Stimulated activated CD4-positive, alpha-beta T cell treated with anti-CD3 and anti-CD28 coated beads, Interleukin-2, amount 100 ng/mL, for 48 hours (primary cell): ENCODE measurements around the gene EPN1.

Experiments
- DNase-seq, 2 donors: peaks; one replicate each; pipeline ENCODE4 v3.0.0-alpha.2; 2020

The EPN1 gene

DNA sequence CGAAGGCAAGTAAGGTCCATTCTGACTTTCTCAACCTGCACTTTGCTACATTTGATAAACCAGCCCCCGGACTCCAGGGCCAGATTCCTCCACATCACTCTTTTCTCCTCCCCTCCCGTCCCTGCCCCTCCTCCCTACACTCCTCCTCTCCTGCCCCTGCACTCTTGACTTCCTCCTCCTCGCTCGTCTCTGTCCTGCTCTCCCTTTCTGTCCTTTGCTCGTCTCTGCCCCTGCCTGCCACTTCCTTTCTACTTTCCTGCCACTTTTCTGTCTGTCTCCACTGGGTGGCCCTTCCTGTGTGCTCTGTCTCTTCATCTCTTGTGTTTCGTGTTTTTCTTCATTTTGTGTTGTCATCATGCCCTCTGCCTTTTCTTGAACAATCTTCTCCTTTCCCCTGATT is 13.2 kb upstream of the EPN1 start:
- DNase-seq: no peak

DNA sequence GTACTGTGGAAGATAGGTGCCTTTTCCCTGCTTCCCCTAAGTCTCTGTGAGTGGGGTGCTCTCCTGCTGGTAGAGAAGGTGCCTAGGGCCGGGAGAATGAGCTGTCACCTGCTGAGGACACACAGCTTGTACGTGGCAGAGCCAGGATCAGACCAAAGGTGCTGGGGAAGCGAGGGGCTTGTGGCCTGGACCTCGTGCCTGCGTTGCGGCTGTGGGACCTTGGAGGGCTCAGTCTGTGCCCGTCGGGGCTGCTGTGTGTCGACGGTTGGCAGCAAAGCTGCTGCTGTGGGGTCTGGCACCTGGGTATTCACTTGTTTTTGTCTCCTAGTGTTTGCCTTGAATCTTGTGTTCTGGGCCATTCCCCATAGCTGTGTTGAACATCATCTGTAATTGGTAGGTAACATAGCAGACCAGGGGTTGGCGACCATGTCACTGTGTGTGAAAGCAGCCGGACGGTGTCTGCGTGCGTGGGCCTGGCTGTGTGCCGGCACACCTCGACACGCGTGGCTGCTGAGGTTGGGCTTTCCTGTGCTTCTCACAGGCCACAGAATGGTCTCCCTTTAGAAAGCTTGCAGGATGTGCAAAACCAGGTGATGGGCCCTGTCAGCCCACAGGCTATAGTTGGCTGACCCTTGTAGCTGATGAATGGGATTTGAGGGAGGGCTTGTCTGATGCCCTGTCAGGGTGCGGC is 11.0 kb upstream of the EPN1 start:
- DNase-seq: no peak

DNA sequence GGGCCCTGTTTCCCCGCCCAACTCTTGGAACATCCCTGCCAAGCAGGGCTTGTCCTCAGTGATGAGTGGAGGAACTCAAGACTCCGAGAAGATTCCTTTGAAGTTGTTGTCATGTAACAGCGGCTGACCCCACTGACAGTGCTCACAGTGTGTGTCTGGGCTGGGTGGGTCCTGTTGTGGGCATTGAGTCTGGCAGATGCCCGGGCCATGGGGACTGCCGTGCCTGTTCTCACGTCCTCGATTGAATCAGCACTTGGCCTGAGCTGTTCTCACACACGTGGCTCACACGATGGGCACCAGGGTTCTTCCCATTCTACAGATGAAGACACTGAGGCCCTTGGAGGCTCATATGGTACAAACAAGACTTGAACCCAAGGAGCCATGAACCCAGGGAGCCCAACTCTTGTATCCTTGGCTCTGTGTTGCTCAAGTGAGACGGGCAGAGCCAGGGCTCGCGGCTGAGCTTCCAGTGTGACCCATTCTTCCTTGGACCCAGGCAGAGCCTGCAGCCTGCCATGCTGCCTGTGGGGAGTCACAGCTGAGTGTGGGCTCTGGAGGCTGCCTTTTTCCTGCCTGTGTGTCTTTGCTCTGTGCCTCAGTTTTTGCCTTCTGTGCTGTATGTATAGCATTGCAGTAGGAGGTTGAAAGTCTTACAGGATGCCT is 8.6 kb upstream of the EPN1 start:
- DNase-seq: no peak

DNA sequence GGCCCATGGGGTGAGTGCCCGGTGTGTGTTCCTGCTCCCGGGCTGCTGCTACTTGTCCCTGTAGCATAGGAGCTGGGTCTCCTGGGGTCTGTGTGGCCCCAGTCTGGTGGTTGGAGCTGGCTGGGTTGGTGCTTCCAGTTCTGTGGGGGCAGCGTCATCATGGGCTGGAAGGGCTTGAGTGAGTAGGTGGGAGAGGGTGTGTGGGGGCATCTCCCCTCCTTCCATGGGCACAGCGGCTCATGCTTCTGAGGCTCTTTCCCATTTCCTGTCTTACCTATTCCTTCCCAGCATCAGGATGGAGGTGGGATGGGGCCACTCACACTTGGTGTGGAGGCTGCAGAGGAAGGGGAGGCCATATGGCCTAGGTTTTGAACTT is 8.0 kb upstream of the EPN1 start:
- DNase-seq: no peak

GRCh38 chr19:55667511-55667910 is 7.5 kb upstream of the EPN1 start:
- no peak for DNase-seq

- DNase-seq: no peak
Observed at GRCh38 chr19:55667958-55668357, 7.1 kb upstream of the EPN1 start.

GRCh38 chr19:55668603-55669348 is 6.2 kb upstream of the EPN1 start:
- no peak for DNase-seq

DNA sequence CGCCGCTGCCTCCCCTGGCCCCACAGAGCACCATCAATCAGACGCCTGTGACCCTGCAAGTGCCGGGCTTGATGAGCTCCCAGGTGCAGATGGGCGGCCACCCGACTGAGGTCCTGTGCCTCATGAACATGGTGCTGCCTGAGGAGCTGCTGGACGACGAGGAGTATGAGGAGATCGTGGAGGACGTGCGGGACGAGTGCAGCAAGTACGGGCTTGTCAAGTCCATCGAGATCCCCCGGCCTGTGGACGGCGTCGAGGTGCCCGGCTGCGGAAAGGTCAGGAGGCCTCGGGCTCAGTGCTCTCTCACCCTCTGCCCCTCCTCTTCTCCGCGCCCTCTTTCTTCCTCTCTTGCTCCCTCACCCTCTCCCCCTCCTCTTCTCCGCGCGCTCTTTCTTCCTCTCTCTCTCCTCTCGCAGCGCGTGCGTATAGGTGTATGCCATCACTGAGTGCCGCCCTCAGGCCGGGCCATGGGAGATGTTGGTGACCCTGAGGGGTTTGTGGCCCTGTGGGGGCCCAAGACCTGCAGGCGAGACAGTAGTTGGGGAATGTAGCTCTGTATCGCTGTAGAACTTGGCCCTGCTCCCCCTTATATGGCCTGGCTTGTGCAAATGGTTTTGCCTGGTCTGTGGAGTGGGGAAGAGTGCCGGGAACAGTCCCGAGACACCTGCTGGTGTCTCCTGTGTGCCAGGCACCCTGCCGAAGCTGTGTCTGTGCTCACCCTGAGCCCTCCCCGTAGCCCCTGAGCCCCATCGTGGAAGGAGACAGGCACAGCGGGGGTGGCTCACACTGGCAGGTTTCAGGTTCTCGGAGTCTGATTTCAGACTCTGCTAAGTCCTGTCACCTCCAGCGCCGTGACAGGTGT is 5.4 kb upstream of the EPN1 start:
- DNase-seq: no peak

GRCh38 chr19:55670280-55671053 is 4.6 kb upstream of the EPN1 start:
- DNase-seq: no peak

- DNase-seq: no peak
Observed at GRCh38 chr19:55671054-55671378, 4.0 kb upstream of the EPN1 start.

GRCh38 chr19:55672418-55672817 is 2.6 kb upstream of the EPN1 start:
- no peak for DNase-seq

GRCh38 chr19:55673465-55673864 is 1.6 kb upstream of the EPN1 start:
- no peak for DNase-seq

- DNase-seq: no peak
Observed at GRCh38 chr19:55673889-55674288, 1.1 kb upstream of the EPN1 start.

DNA sequence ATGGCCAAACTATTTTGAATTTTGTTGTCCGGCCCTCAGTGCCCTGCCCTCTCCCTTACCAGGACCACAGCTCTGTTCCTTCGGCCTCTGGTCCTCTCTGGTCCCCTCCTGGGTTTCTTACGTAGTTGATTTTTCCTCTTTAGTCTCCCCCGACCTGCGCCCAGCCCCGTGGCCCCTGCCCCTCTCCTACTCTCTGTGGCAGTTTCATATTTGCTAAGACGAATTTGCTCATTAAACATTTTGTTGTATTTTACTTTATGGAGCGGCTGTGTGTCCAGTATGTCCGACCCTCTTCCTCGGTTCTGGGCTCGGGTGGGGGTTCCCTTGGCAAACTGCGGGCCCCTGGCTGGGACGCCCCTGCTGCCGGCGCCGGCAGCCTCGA is 576 bp upstream of the EPN1 start:
- DNase-seq: no peak

DNA sequence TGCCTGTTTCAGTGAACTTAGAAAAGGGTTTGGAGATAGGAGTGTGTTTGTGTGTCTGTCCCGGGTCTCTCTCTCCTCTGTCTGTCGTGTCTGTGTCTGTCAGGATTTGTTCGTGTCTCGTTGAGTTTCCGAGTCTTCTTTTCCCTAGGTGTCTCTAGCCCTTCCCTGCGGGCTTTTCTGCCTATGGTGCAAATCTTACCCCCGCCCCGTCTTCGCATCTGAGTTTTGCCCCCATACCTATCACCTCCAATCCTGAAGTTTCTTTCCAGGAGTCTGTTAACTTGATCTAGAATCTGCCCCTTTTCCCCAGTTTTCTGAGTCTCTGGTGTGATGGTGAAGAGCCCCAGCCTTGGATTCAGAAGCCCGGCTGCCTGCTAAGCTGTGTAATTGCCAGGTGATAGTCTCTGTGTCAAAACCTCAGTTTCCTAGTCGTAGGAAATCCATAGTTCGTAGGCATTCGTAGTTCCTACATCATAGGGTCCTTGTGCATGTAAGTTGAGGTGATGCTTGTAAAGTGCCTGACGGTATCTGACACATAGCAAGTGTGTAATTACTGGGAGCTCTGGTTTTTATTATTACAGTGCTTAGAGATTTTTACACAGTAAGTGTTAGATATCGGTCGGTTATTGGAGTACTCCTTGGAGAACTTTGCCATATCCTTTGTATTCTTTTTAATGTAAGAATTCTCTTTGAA is 782 bp downstream of the EPN1 start:
- no peak for DNase-seq

DNA sequence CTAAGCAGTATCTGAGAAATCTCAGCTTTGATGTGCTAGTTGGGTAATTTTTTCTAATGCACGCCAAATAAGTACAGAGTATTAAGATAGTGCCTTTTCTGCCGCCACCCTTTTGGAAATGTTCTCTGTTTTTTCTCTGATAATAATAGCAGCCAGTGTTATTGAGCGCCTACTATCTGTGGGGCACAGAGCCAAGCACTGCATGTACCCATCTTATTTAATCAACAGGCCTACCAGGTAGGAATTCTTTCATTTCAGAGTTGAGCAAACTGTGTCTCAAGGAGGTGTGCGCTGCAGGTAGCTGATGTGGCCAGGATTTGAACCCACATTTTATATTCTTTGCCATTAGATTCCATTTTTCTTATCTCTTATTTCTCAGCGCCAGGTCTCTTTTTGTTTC is 1.4 kb downstream of the EPN1 start:
- DNase-seq: no peak

GRCh38 chr19:55676889-55677505 is 2.0 kb downstream of the EPN1 start:
- DNase-seq: no peak

DNA sequence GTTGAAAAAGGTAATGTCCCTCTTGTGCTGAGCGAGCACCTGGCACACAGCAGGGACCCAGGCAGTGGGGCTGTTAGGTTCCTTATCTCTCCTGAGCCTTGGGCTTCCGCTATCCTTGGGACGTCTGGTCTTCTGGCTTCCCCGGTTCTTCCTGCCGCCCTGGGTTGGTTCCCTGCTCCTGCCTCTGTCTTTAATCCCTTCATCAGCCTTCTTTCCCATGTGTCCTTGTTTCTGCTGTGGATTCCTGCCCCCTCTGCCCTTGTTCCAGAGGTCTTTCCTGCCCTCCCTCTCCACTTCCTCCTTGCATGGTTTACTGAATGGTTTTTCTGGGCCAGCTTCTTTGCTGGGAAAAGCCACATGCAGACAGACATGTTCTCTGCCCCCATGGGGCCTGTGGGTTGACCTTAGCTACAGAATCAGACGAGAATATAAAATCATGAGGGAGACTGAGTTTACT is 2.6 kb downstream of the EPN1 start:
- DNase-seq: no peak

DNA sequence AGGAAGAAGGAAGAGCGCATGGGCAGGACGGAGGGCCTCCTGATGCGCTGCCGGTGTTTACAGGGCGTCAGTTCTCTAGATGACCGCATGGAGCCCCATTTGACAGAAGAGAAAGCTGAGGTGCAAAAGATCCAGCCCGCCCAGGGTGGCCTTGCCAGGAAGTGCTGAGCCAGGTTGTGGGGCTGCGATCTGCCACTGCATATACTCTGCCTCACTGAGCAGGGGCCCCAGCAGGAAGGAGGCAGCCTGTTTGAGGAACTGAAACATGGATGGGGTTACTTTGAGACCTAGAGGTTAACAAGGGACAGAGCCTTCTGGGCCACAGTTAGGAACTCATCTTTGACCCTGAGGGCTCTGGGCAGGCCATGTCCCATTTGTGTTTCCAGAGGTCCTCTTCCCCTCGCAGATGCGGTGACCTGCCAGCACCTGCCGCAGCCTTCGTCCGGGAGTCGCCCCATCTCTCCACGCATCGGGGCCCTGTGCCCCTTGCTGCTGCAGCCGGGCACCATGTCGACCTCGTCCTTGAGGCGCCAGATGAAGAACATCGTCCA is 3.2 kb downstream of the EPN1 start:
- no peak for DNase-seq

GRCh38 chr19:55679343-55680257 is 4.6 kb downstream of the EPN1 start:
- no peak for DNase-seq
